ENCODE measurements around the gene SETMAR.
"Not testable (repeated sequence)": the region's sequence is repeated elsewhere in the genome, so short reads cannot be mapped to it uniquely, and the experiment has no call there.

The SETMAR gene

GRCh38 chr3:4313606-4314293, 10.6 kb downstream of the SETMAR start:
- no peak for DNase-seq (ENCODE audit: low read depth)

- DNase-seq (ENCODE audit: low read depth), result no peak
Measured at GRCh38 chr3:4314688-4315087, 11.5 kb downstream of the SETMAR start.

GRCh38 chr3:4320096-4320911, 17.1 kb downstream of the SETMAR start:
- no peak for DNase-seq (ENCODE audit: low read depth)

GRCh38 chr3:4321732-4322131, 18.6 kb downstream of the SETMAR start:
- no peak for DNase-seq (ENCODE audit: low read depth)

- no peak for DNase-seq (ENCODE audit: low read depth)
Measured at GRCh38 chr3:4322635-4323034, 19.5 kb downstream of the SETMAR start.

GRCh38 chr3:4323246-4324027, 20.3 kb downstream of the SETMAR start:
- DNase-seq (ENCODE audit: low read depth), result no peak

- no peak for DNase-seq (ENCODE audit: low read depth)
Measured at GRCh38 chr3:4326868-4327267, 23.7 kb downstream of the SETMAR start.

- DNase-seq (ENCODE audit: low read depth), result not testable (repeated sequence)
Measured at GRCh38 chr3:4329806-4330205, 26.6 kb downstream of the SETMAR start.

- DNase-seq (ENCODE audit: low read depth), result no peak
Measured at GRCh38 chr3:4332111-4332510, 28.9 kb downstream of the SETMAR start.

GRCh38 chr3:4332574-4332973, 29.4 kb downstream of the SETMAR start:
- DNase-seq (ENCODE audit: low read depth), result no peak

GRCh38 chr3:4332991-4333390, 29.8 kb downstream of the SETMAR start:
- no peak for DNase-seq (ENCODE audit: low read depth)

GRCh38 chr3:4334548-4334947, 31.4 kb downstream of the SETMAR start:
- DNase-seq (ENCODE audit: low read depth), result no peak

- DNase-seq (ENCODE audit: low read depth), result no peak
Measured at GRCh38 chr3:4335840-4336562, 32.8 kb downstream of the SETMAR start.

GRCh38 chr3:4336850-4337546, 33.8 kb downstream of the SETMAR start:
- no peak for DNase-seq (ENCODE audit: low read depth)

GRCh38 chr3:4338751-4339150, 35.6 kb downstream of the SETMAR start:
- DNase-seq (ENCODE audit: low read depth), result no peak

GRCh38 chr3:4340077-4340410, 36.9 kb downstream of the SETMAR start:
- DNase-seq (ENCODE audit: low read depth), result no peak

GRCh38 chr3:4340411-4341335, 37.5 kb downstream of the SETMAR start:
- DNase-seq (ENCODE audit: low read depth), result no peak

GRCh38 chr3:4341336-4341675, 38.1 kb downstream of the SETMAR start:
- DNase-seq (ENCODE audit: low read depth), result no peak

- DNase-seq (ENCODE audit: low read depth), result no peak
Measured at GRCh38 chr3:4343258-4343657, 40.1 kb downstream of the SETMAR start.

- peak; percentile 15 for DNase-seq (ENCODE audit: low read depth)
Measured at GRCh38 chr3:4350789-4351163, 47.6 kb downstream of the SETMAR start.

Data from activated T-cell treated with anti-CD3 and anti-CD28 coated beads for 1 hour (primary cell).